ENCODE results near the gene GTPBP1. TPM values are rescaled to one million over a fixed set of nuclear protein-coding genes. Genes with fewer than 3 reads are reported as not detected.
A peak's percentile ranks its signal among the peaks of the same experiment; 100 is the strongest.

The GTPBP1 gene
- total and polyA plus RNA-seq, 2 of the 13 experiments (the other 11 are each of a cell fraction or from before 2014, with no cell fraction given), result 22.3 to 27.0 TPM

- TF ChIP-seq ZKSCAN5 (CRISPR knock-in tag; IDR thresholded peaks at IDR 0.05), result no peak
Measured at GRCh38 chr22:38750104-38750503, 44.4 kb downstream of the GTPBP1 start (continued).

- Histone ChIP-seq H3K4me1 (ENCODE audit: insufficient read depth, low read length) (peaks cover 48% of the 10 kb centered on the region), H3K9me3 (ENCODE audit: low read length) (no peaks in the 10 kb centered on the region), H3K27me3 (ENCODE audit: control insufficient read depth in 1 of 2, insufficient read depth in 2 of 2, low read length in 2 of 2) (no peaks in the 10 kb centered on the region), H2AFZ (ENCODE audit: low read length) (no peak overlapping the region), H3K9ac (ENCODE audit: insufficient read depth, low read depth, low read length) (no peak overlapping the region), H3K36me3 (replicated peaks in 1 of 2; ENCODE audit: control insufficient read depth in 1 of 2, insufficient read depth in 2 of 2, low read length in 2 of 2) (peaks cover 32 to 53% of the 10 kb centered on the region in 2 experiments; a peak in 4 of 5 replicates), H3K4me2 (ENCODE audit: low read depth, low read length) (no peak overlapping the region), H3K4me3 (replicated peaks in 1 of 3; ENCODE audit: insufficient read depth in 1 of 3, low read depth in 2 of 3, low read length in 3 of 3) (no peak overlapping the region), H3K27ac (ENCODE audit: extremely low read length, insufficient read depth, low read length) (no peak overlapping the region), H4K20me1 (ENCODE audit: insufficient read depth, low read length) (no peaks in the 10 kb centered on the region), H3K79me2 (ENCODE audit: insufficient read depth, low read length) (peaks cover 3% of the 10 kb centered on the region)
- ChIA-PET CTCF (ENCODE audit: low intra/inter-chr PET ratio, low total read pairs) (no interaction called here), POLR2A (no interaction called here)
- BruUV-seq (replicated peaks), result no TSS peak
- intact Hi-C loops (cut with micrococcal nuclease; ENCODE audit: unreplicated experiment) (no loop called here), in situ Hi-C loops (cut with HindIII; ENCODE audit: extremely low pct_ligation_motif_present, low pct_unique_long_range_greater_than_20kb) (no loop called here)
- DNase-seq (ENCODE audit: low spot score), result no peak
- no peak for FAIRE-seq
- WGBS (ENCODE audit: low lambda C conversion rate), result 95% methylated on average over 4 of the region's 17 CpGs
- ATAC-seq, result no peak
- TF ChIP-seq NCOA5 (CRISPR knock-in tag; IDR thresholded peaks at IDR 0.05) (no peak), RBFOX2 (IDR thresholded peaks at IDR 0.05; ENCODE audit: low read depth, low read length) (peak; percentile 38; the same call in 1 of the 2 replicates), FOXO4 (CRISPR knock-in tag; conservative IDR thresholded peaks at IDR 0.05) (0 out of 2 replicates have a peak, but pooled peaks have one; percentile 50), ZNF562 (CRISPR knock-in tag; IDR thresholded peaks at IDR 0.05; ENCODE audit: borderline replicate concordance) (no peak)
Measured at GRCh38 chr22:38750638-38751037, 44.9 kb downstream of the GTPBP1 start.

- Histone ChIP-seq H4K20me1 (ENCODE audit: insufficient read depth, low read length) (no peaks in the 10 kb centered on the region), H3K4me2 (ENCODE audit: low read depth, low read length) (no peak overlapping the region), H3K79me2 (ENCODE audit: insufficient read depth, low read length) (peaks cover 3% of the 10 kb centered on the region), H3K9me3 (ENCODE audit: low read length) (no peaks in the 10 kb centered on the region), H3K27ac (ENCODE audit: extremely low read length, insufficient read depth, low read length) (no peak overlapping the region), H3K4me3 (replicated peaks in 1 of 3; ENCODE audit: insufficient read depth in 1 of 3, low read depth in 2 of 3, low read length in 3 of 3) (no peak overlapping the region), H3K36me3 (replicated peaks in 1 of 2; ENCODE audit: control insufficient read depth in 1 of 2, insufficient read depth in 2 of 2, low read length in 2 of 2) (peaks cover 31 to 49% of the 10 kb centered on the region in 2 experiments; a peak in 4 of 5 replicates), H3K27me3 (ENCODE audit: control insufficient read depth in 1 of 2, insufficient read depth in 2 of 2, low read length in 2 of 2) (no peaks in the 10 kb centered on the region), H3K4me1 (ENCODE audit: insufficient read depth, low read length) (peaks cover 44% of the 10 kb centered on the region), H2AFZ (ENCODE audit: low read length) (no peak overlapping the region), H3K9ac (ENCODE audit: insufficient read depth, low read depth, low read length) (no peak overlapping the region)
- intact Hi-C loops (cut with micrococcal nuclease; ENCODE audit: unreplicated experiment) (no loop called here), in situ Hi-C loops (cut with HindIII; ENCODE audit: extremely low pct_ligation_motif_present, low pct_unique_long_range_greater_than_20kb) (no loop called here)
- ATAC-seq, result no peak
- FAIRE-seq, result no peak
- ChIA-PET POLR2A (no interaction called here), CTCF (ENCODE audit: low intra/inter-chr PET ratio, low total read pairs) (no interaction called here)
- DNase-seq (ENCODE audit: low spot score), result no peak
- WGBS (ENCODE audit: low lambda C conversion rate), result 100% methylated on average over 11 of the region's 12 CpGs
- TF ChIP-seq MIXL1 (CRISPR knock-in tag; IDR thresholded peaks at IDR 0.05) (no peak), ZNF660 (CRISPR knock-in tag; IDR thresholded peaks at IDR 0.05; ENCODE audit: borderline replicate concordance, low read depth) (no peak), HMGXB4 (CRISPR knock-in tag; IDR thresholded peaks at IDR 0.05; ENCODE audit: borderline replicate concordance in 1 of 2, low read depth in 1 of 2) (no peak), AGO2 (optimal IDR thresholded peaks at IDR 0.05; ENCODE audit: low read depth, low read length) (peak; percentile 53), CSRNP1 (CRISPR knock-in tag; IDR thresholded peaks at IDR 0.05) (no peak), SIX4 (CRISPR knock-in tag; IDR thresholded peaks at IDR 0.05) (no peak), ZNF263 (CRISPR knock-in tag; IDR thresholded peaks at IDR 0.05) (no peak)
- BruUV-seq (replicated peaks), result no TSS peak
Measured at GRCh38 chr22:38751066-38751421, 45.3 kb downstream of the GTPBP1 start.
